A549 (cell line): ENCODE data around the gene ELMOD1. TPM values are rescaled to one million over a fixed set of nuclear protein-coding genes. Genes with fewer than 3 reads are reported as not detected.
A peak's percentile ranks its signal among the peaks of the same experiment; 100 is the strongest.

Experiments used
- ATAC-seq, 2 experiments: fragments of 200-7000 bp in 1 of 2; fragments of >200 bp in 1 of 2; cut with Nextera tagmentation in 1 of 2; cut with Tn5 transposase in 1 of 2; 3 replicates each; pipeline versions ENCODE4 v1.8.0 to v1.9.1; 2018 to 2020; ENCODE audit warnings: mild to moderate bottlenecking in 1 of 2, moderate library complexity in 1 of 2
- CTCF ChIA-PET: fragments of 300-600 bp; sonication (Branson Sonifier 250); formaldehyde crosslinking; extraction: SDS; loops from one replicate; lab custom pipeline; 2021; ENCODE audit warnings: antibody characterized with exemption, inconsistent platforms; lab: Yijun Ruan, JAX
- POLR2A ChIA-PET: fragments of 350-600 bp; formaldehyde crosslinking; extraction: SDS; loops from one replicate; lab custom pipeline; 2021; ENCODE audit warnings: antibody characterized with exemption, inconsistent platforms; lab: Yijun Ruan, JAX
- DNase-seq, 2 experiments: peaks; one replicate each; pipeline versions ENCODE4 v3.0.0 to v3.0.0-alpha.2; 2011 to 2016; ENCODE audit warnings: low read depth in 1 of 2, low spot score in 1 of 2
- FAIRE-seq: peaks from 2 replicates; lab custom pipeline; 2011; peaks lifted over from hg19 to GRCh38; lab: Jason Lieb, UNC
- H3K27ac ChIP-seq, 2 experiments: fragments of >200 bp; sonication (Bioruptor Twin); formaldehyde crosslinking; 3 replicates each; pipeline ENCODE4 v1.5.1; 2016 to 2017
- H3K4me1 ChIP-seq: fragments of >200 bp; sonication (Bioruptor Twin); formaldehyde crosslinking; 3 replicates; pipeline ENCODE4 v1.6.1; 2016
- H3K4me2 ChIP-seq: fragments of >200 bp; sonication (Bioruptor Twin); formaldehyde crosslinking; 3 replicates; pipeline ENCODE4 v1.6.1; 2016
- H3K4me3 ChIP-seq: fragments of >200 bp; sonication (Bioruptor Twin); formaldehyde crosslinking; 3 replicates; pipeline ENCODE4 v1.5.1; 2016
- H3K9me3 ChIP-seq: fragments of >200 bp; sonication (Bioruptor Twin); formaldehyde crosslinking; 3 replicates; pipeline ENCODE4 v1.6.1; 2016
- CEBPB ChIP-seq, 2 experiments: fragments of >200 bp in 1 of 2; sonication (Bioruptor Twin) in 1 of 2; formaldehyde crosslinking in 1 of 2; IDR thresholded peaks; 2 replicates each; pipeline ENCODE4 v1.6.1; 2012 to 2016
- CHD4 ChIP-seq: fragments of 200-600 bp; sonication (generic); IDR thresholded peaks from 2 replicates; pipeline ENCODE4 v1.6.1; 2016; ENCODE audit warnings: antibody characterized with exemption, mild to moderate bottlenecking, borderline replicate concordance
- EP300 ChIP-seq, 2 experiments: fragments of >200 bp; sonication (Bioruptor Twin); formaldehyde crosslinking; IDR thresholded peaks; 2 replicates in 1 of 2; 3 replicates in 1 of 2; pipeline ENCODE4 v1.6.1; 2016 to 2017
- FOSB ChIP-seq: fragments of 250-450 bp; sonication (Bioruptor Pico); IDR thresholded peaks from 2 replicates; pipeline ENCODE4 v1.5.0; 2020; ENCODE audit warnings: mild to moderate bottlenecking, moderate library complexity
- FOXS1 ChIP-seq: fragments of 250-450 bp; sonication (Bioruptor Pico); IDR thresholded peaks from 2 replicates; pipeline ENCODE4 v1.5.0; 2020; ENCODE audit warnings: mild to moderate bottlenecking, moderate library complexity
- HMGXB4 ChIP-seq: fragments of 250-450 bp; sonication (Bioruptor Pico); IDR thresholded peaks from 2 replicates; pipeline ENCODE4 v1.5.0; 2021; ENCODE audit warnings: mild to moderate bottlenecking, moderate library complexity, borderline replicate concordance
- HOXA7 ChIP-seq: fragments of 250-450 bp; sonication (Bioruptor Pico); IDR thresholded peaks from 2 replicates; pipeline ENCODE4 v1.5.0; 2020; ENCODE audit warnings: mild to moderate bottlenecking, moderate library complexity
- JUNB ChIP-seq: fragments of >200 bp; sonication (Bioruptor Twin); formaldehyde crosslinking; IDR thresholded peaks from 2 replicates; pipeline ENCODE4 v1.6.1; 2016
- MAFK ChIP-seq: fragments of 450-650 bp; IDR thresholded peaks from 2 replicates; pipeline ENCODE4 v1.6.1; 2014; ENCODE audit not compliant: partially characterized antibody
- MYC ChIP-seq: IDR thresholded peaks from 2 replicates; pipeline ENCODE4 v1.6.1; 2012; ENCODE audit warnings: mild to moderate bottlenecking, inconsistent platforms, low read length, improper control_type of control experiment, borderline replicate concordance
- NFE2L2 ChIP-seq: fragments of 150-350 bp; conservative IDR thresholded peaks from 2 replicates; pipeline ENCODE4 v1.6.1; 2014; ENCODE audit warnings: low read length
- PHF8 ChIP-seq: fragments of 200-600 bp; sonication (generic); IDR thresholded peaks from 2 replicates; pipeline ENCODE4 v1.6.1; 2016; ENCODE audit warnings: low read depth, mild to moderate bottlenecking, antibody characterized with exemption, moderate library complexity, borderline replicate concordance
- POLR2A ChIP-seq: IDR thresholded peaks from 2 replicates; pipeline ENCODE4 v1.6.1; 2012; ENCODE audit warnings: mild to moderate bottlenecking, low read length
- RAD21 ChIP-seq, 2 experiments: fragments of >200 bp in 1 of 2; sonication (Bioruptor Twin) in 1 of 2; formaldehyde crosslinking in 1 of 2; IDR thresholded peaks in 1 of 2; conservative IDR thresholded peaks in 1 of 2; 2 replicates in 1 of 2; 3 replicates in 1 of 2; pipeline ENCODE4 v1.6.1; 2012 to 2018; ENCODE audit warnings: inconsistent platforms in 1 of 2
- RFX5 ChIP-seq: fragments of 450-650 bp; IDR thresholded peaks from 2 replicates; pipeline ENCODE4 v1.7.1; 2014; ENCODE audit warnings: antibody characterized with exemption, mild to moderate bottlenecking, moderate library complexity
- RNF2 ChIP-seq: fragments of 200-600 bp; sonication (generic); IDR thresholded peaks from 2 replicates; pipeline ENCODE4 v1.6.1; 2016; ENCODE audit warnings: low read depth, mild to moderate bottlenecking, antibody characterized with exemption, moderate library complexity, borderline replicate concordance
- SMC3 ChIP-seq: fragments of >200 bp; sonication (Bioruptor Twin); formaldehyde crosslinking; IDR thresholded peaks from 3 replicates; pipeline ENCODE4 v1.6.1; 2018; ENCODE audit warnings: inconsistent platforms
- SREBF2 ChIP-seq: fragments of 450-650 bp; IDR thresholded peaks from 2 replicates; pipeline ENCODE4 v1.6.1; 2014; ENCODE audit warnings: mild to moderate bottlenecking, moderate library complexity
- TFCP2L1 ChIP-seq: fragments of 250-450 bp; sonication (Bioruptor Pico); IDR thresholded peaks from 2 replicates; pipeline ENCODE4 v1.5.0; 2021; ENCODE audit warnings: mild to moderate bottlenecking
- ZFP36 ChIP-seq: fragments of 450-650 bp; IDR thresholded peaks from 2 replicates; pipeline ENCODE4 v1.6.1; 2014; ENCODE audit warnings: borderline replicate concordance; ENCODE audit not compliant: partially characterized antibody
- ZSCAN20 ChIP-seq: fragments of 250-450 bp; sonication (Bioruptor Pico); IDR thresholded peaks from 2 replicates; pipeline ENCODE4 v1.8.0; 2022; ENCODE audit warnings: mild to moderate bottlenecking, moderate library complexity
- WGBS: methylation state at CpG from one replicate; pipeline ENCODE4 v1.1.6; 2017; ENCODE audit errors: missing lambda C conversion rate; 5-methylcytosine and 5-hydroxymethylcytosine counted together
- polyA plus RNA-seq, 4 experiments: library from polyadenylated mRNA; depleted of rRNA in 3 of 4; stranded (reverse); fragments of >200 nt; fragmentation: RNase III in 1 of 4; extraction: RNeasy Plus Mini Kit Qiagen cat#74134 plus additional on column Dnase treatment in 1 of 4; gene quantifications; 2 replicates in 3 of 4; 3 replicates in 1 of 4; pipeline ENCODE4 v1.2.3, GENCODE V29; 2011 to 2017
- TF ChIP-seq, protein P1 (sequence below): fragments of >200 bp; sonication (Bioruptor Twin); formaldehyde crosslinking; IDR thresholded peaks from 2 replicates; pipeline ENCODE4 v1.6.1; 2016

ELMOD1 gene
- polyA plus RNA-seq, 2 of the 4 experiments (the other 2 are of a cell fraction): 0.04 to 0.08 TPM

DNA sequence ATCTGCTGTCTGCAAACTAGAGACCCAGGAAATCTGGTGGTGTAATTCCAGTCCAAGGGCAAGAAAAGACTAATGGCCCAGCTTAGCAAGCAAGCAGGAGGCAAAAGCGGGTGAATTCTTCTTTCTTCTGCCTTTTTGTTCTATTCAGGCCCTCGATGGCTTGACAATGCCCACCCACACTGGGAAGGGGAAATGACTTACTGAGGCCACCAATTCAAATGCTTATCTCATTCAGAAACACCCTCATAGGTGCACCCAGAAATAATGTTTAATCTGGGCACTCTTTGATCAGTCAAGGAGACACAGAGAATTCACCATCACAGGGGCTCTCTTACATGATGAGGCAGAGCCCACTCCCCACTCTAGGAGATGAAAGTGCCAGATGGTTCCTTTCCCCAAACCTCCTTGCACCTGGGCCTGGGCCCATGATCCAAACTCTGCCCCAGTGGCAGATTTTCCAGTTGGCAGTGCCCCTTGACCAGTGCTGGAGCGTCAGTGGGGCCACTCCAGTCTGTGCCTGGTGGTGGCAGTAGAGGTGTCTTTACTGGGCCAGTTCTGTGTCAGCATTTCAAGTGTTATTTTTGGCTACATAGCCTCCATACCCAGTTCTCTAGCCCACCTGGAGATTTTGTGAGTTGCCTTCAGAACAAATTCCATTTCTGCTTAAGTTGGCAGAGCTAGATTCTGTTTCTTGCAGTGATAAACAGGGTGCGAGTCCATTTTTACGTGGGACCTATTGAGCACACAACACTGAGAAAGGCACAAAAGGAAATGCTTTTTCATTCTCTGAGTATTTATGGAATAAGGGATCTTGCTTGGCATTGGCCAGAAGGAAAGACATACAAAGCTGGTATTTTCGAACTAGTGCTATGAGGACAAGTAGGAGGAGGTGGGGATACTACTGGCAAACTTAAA is 7.5 kb downstream of the ELMOD1 start:
- ATAC-seq (peak; percentile 93 to 98), FAIRE-seq (no peak), DNase-seq (peak; percentile 22 to 29)
- H3K9me3 ChIP-seq: no peaks in the 10 kb centered on the region
- ChIA-PET POLR2A (no interaction called here), CTCF (interaction anchor here (1.2 to 2.4 kb wide), 7 partner anchors 10 to 300 kb away, joined by 3 to 8 read pairs (median 4); no protein-coding TSS in a partner anchor)
- H3K27ac ChIP-seq: no peak overlapping the region
- no peak for TF ChIP-seq ZFP36
- TF ChIP-seq TFCP2L1 (CRISPR knock-in tag): no peak
- peak; percentile 36 for TF ChIP-seq MAFK
- TF ChIP-seq RAD21 (conservative IDR thresholded peaks at IDR 0.05 in 1 of 2, IDR thresholded peaks at IDR 0.05 in 1 of 2): peak; percentile 32 to 42; a peak in 3 of 5 replicates
- TF ChIP-seq ZSCAN20 (CRISPR knock-in tag): no peak
- 0 out of 3 replicates have a peak, but pooled peaks have one; percentile 27 for TF ChIP-seq SMC3
- no peak for TF ChIP-seq FOSB (CRISPR knock-in tag)
- TF ChIP-seq, protein P1, sequence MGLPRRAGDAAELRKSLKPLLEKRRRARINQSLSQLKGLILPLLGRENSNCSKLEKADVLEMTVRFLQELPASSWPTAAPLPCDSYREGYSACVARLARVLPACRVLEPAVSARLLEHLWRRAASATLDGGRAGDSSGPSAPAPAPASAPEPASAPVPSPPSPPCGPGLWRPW: no peak
- WGBS: 23% methylated on average over 6 of the region's 6 CpGs
- H3K4me3 ChIP-seq: no peak overlapping the region
- no peaks in the 10 kb centered on the region for H3K4me1 ChIP-seq
- H3K4me2 ChIP-seq: no peak overlapping the region

- FAIRE-seq (no peak), ATAC-seq (no peak)
- H3K27ac ChIP-seq: no peak overlapping the region
- no peak overlapping the region for H3K4me3 ChIP-seq
- POLR2A ChIA-PET: no interaction called here
- WGBS: 80% methylated on average over 9 of the region's 9 CpGs
- TF ChIP-seq CHD4 (no peak), CEBPB (IDR thresholded peaks at IDR 0.05) (peak in 1 of 2 experiments; percentile 36; a peak in 1 of 4 replicates)
- TF ChIP-seq, all 56 proteins: peak for 1
- CTCF ChIA-PET: interaction anchor here (1.4 kb wide), 1 partner anchor 15 kb away, joined by 4 read pairs; no protein-coding TSS in a partner anchor
- Histone ChIP-seq H3K4me1 (no peaks in the 10 kb centered on the region), H3K4me2 (no peak overlapping the region), H3K9me3 (no peaks in the 10 kb centered on the region)
- DNase-seq: no peak
These were observed 14.4 kb downstream of the ELMOD1 start for GRCh38 chr11:107605061-107606006.

DNA sequence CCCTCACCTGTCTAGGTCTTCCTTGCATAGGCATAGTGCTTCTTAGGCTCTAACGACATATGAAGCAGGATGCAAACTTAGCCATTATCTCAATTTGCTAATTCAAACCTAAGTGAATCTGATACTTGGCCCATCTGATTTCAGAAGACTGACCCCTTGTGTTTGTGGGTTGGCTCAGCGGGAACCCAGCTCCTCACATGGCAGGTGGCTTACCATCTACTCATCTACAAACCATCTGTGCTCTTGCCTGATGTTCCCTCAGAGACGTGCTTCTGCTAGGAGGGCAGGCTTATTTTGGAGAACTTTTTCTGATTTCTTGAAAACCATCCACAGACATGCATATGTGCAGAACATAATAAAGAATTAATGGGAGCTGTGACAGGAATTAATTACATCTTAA is 15.2 kb downstream of the ELMOD1 start:
- CTCF ChIA-PET: interaction anchor here (0.8 to 1.5 kb wide), 4 partner anchors 16 to 165 kb away, joined by 3 read pairs; no protein-coding TSS in a partner anchor
- no peak for ATAC-seq

DNA sequence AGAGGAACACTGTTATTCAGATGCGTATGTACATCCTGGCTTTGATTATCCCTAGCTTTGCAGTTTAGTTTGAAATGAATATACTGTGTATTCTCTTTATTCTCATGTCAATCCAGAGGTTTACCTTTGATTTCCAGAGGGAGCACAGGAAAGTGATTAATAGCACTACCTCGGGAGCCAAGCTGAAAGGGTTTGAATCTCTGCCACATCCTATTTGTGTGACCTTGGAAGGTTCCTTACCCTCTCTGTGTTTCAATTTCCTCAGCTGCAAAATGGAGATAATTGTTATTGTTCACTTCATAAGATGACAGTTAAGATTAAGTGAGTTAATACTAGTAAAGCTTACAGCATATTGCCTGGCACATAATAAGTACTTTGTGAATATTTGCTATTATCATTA is 17.9 kb downstream of the ELMOD1 start:
- CTCF ChIA-PET: interaction anchor here (0.9 to 1.7 kb wide), 5 partner anchors 10 to 80 kb away, joined by 3 to 4 read pairs (median 4); no protein-coding TSS in a partner anchor
- WGBS: 48% methylated on average over 2 of the region's 2 CpGs

More for the DNA sequence above, 15.2 kb downstream of the ELMOD1 start:
- Histone ChIP-seq H3K27ac (no peak overlapping the region), H3K4me1 (no peaks in the 10 kb centered on the region), H3K9me3 (no peaks in the 10 kb centered on the region), H3K4me3 (no peak overlapping the region), H3K4me2 (no peak overlapping the region)
- POLR2A ChIA-PET: no interaction called here
- FAIRE-seq (no peak), DNase-seq (no peak)
- no peak for TF ChIP-seq MAFK
- TF ChIP-seq JUNB: no peak
- no peak for TF ChIP-seq CHD4
- WGBS: 39% methylated on average over 3 of the region's 3 CpGs

More for the DNA sequence above, 17.9 kb downstream of the ELMOD1 start:
- Histone ChIP-seq H3K4me2 (no peak overlapping the region), H3K27ac (no peak overlapping the region), H3K9me3 (no peaks in the 10 kb centered on the region), H3K4me3 (no peak overlapping the region), H3K4me1 (no peaks in the 10 kb centered on the region)
- FAIRE-seq (no peak), ATAC-seq (no peak), DNase-seq (no peak)
- POLR2A ChIA-PET: no interaction called here
- TF ChIP-seq POLR2A: no peak
- TF ChIP-seq EP300 (IDR thresholded peaks at IDR 0.05): no peak
- no peak for TF ChIP-seq RNF2
- no peak for TF ChIP-seq TFCP2L1 (CRISPR knock-in tag)
- no peak for TF ChIP-seq RAD21 (conservative IDR thresholded peaks at IDR 0.05 in 1 of 2, IDR thresholded peaks at IDR 0.05 in 1 of 2)
- no peak for TF ChIP-seq NFE2L2
- no peak for TF ChIP-seq HMGXB4 (CRISPR knock-in tag)
- no peak for TF ChIP-seq SREBF2
- TF ChIP-seq RFX5: no peak
- TF ChIP-seq PHF8: no peak
- no peak for TF ChIP-seq MYC
- TF ChIP-seq HOXA7 (CRISPR knock-in tag): no peak
- no peak for TF ChIP-seq FOXS1 (CRISPR knock-in tag)
